Thyroid gland (tissue), 4 donors: ENCODE results near the gene MAFG. TPM values are rescaled to one million over a fixed set of nuclear protein-coding genes. Genes with fewer than 3 reads are reported as not detected.

Experiments used
- DNase-seq, 2 donors: peaks; one replicate each; pipeline ENCODE4 v3.0.0-alpha.2; 2019
- H3K27ac ChIP-seq, 3 donors: fragments of 200-600 bp; sonication (generic); 1 replicate in 2 of 3; 2 replicates in 1 of 3; pipeline ENCODE4 v1.5.1; 2016 to 2019; ENCODE audit warnings: mild to moderate bottlenecking in 1 of 3, moderate library complexity in 1 of 3
- H3K27me3 ChIP-seq: fragments of 200-600 bp; sonication (generic); one replicate; pipeline ENCODE4 v1.5.1; 2019
- H3K36me3 ChIP-seq, 2 donors: fragments of 200-600 bp; sonication (generic); one replicate each; pipeline ENCODE4 v1.5.1; 2016 to 2019
- H3K4me1 ChIP-seq, 2 donors: fragments of 200-600 bp; sonication (generic); one replicate each; pipeline ENCODE4 v1.5.1; 2017 to 2019
- H3K4me3 ChIP-seq, 3 donors: fragments of 200-600 bp; sonication (generic); replicated peaks in 1 of 3; 1 replicate in 2 of 3; 2 replicates in 1 of 3; pipeline ENCODE4 v1.5.1; 2016; ENCODE audit warnings: mild to moderate bottlenecking in 1 of 3
- H3K9me3 ChIP-seq: fragments of 200-600 bp; sonication (generic); one replicate; pipeline ENCODE4 v1.5.1; 2017
- CTCF ChIP-seq, 6 experiments: fragments of 200-600 bp in 3 of 6; fragments of 450-650 bp in 3 of 6; sonication (generic) in 3 of 6; IDR thresholded peaks; one replicate each; pipeline ENCODE4 v1.5.1; 2016 to 2019; ENCODE audit warnings: antibody characterized with exemption in 6 of 6, mild to moderate bottlenecking in 2 of 6, inconsistent platforms in 1 of 6, moderate library complexity in 1 of 6
- POLR2A ChIP-seq, 2 donors: fragments of 450-650 bp; IDR thresholded peaks; one replicate each; pipeline ENCODE4 v1.6.1; 2017; ENCODE audit warnings: antibody characterized with exemption in 2 of 2, mild to moderate bottlenecking in 2 of 2, moderate library complexity in 1 of 2
- WGBS, 2 donors: methylation state at CpG; one replicate each; pipeline ENCODE4 v1.1.5; 2017; 5-methylcytosine and 5-hydroxymethylcytosine counted together
- intact Hi-C: fragments of 100-400 bp; cut with DNase I; formaldehyde crosslinking; loops from one replicate; pipeline ENCODE4 v1.15.1; 2023
- total RNA-seq, 4 donors: library from RNA; depleted of rRNA; stranded (reverse); fragments of >200 nt; gene quantifications; one replicate each; pipeline ENCODE4 v1.2.3, GENCODE V29; 2016

The MAFG gene
- total RNA-seq, 4 donors from 2014 or later: 28.2 to 51.8 (median 36.4) TPM

GRCh38 chr17:81902653-81903414, 24.7 kb downstream of the MAFG start:
- no peak for TF ChIP-seq POLR2A (IDR thresholded peaks at IDR 0.05)
- Histone ChIP-seq H3K27me3 (no peaks in the 10 kb centered on the region), H3K36me3 (peaks cover 9 to 22% of the 10 kb centered on the region in 2 donors), H3K27ac (no peak overlapping the region), H3K9me3 (no peaks in the 10 kb centered on the region), H3K4me1 (peaks cover 0 to 14% of the 10 kb centered on the region in 2 donors), H3K4me3 (peak overlapping the region in 1 of 3 donors; percentile 28)
- WGBS, 2 donors: 25 to 57% methylated on average over 14 to 17 of the region's 47 CpGs
- DNase-seq: no peak
- intact Hi-C loops: no loop called here

GRCh38 chr17:81902023-81902652, 25.4 kb downstream of the MAFG start, which contains the start of gene NPB:
TSS of gene NPB (plus strand) at chr17:81902238. CDS start at chr17:81902278, 40 bp downstream.
- DNase-seq: peak; percentile 48 to 54
- H3K27ac ChIP-seq: no peak within 1 kb of the TSS
- intact Hi-C loops: no loop called here
- no CpG with 5 or more reads among the region's 79 CpGs for WGBS, 2 donors
- TF ChIP-seq CTCF (IDR thresholded peaks at IDR 0.05) (no peak), POLR2A (IDR thresholded peaks at IDR 0.05) (no peak)
- no peaks in the 10 kb centered on the region for H3K9me3 ChIP-seq
- peaks cover 0 to 14% of the 10 kb centered on the region in 2 donors for H3K4me1 ChIP-seq
- H3K36me3 ChIP-seq: peaks cover 12 to 18% of the 10 kb centered on the region in 2 donors
- H3K27me3 ChIP-seq: no peaks in the 10 kb centered on the region
- peak within 1 kb of the TSS in 1 of 3 donors; percentile 28 for H3K4me3 ChIP-seq

- TF ChIP-seq CTCF (IDR thresholded peaks at IDR 0.05) (no peak), POLR2A (IDR thresholded peaks at IDR 0.05) (no peak)
- no peak for DNase-seq
- intact Hi-C loops: no loop called here
- Histone ChIP-seq H3K36me3 (peaks cover 14 to 17% of the 10 kb centered on the region in 2 donors), H3K4me1 (peaks cover 0 to 14% of the 10 kb centered on the region in 2 donors), H3K9me3 (no peaks in the 10 kb centered on the region), H3K27ac (no peak overlapping the region), H3K4me3 (peak overlapping the region in 1 of 3 donors; percentile 28), H3K27me3 (no peaks in the 10 kb centered on the region)
- WGBS, 2 donors: 73 to 97% methylated on average over 4 to 14 of the region's 21 CpGs
These were observed 26.1 kb downstream of the MAFG start for GRCh38 chr17:81901167-81902022.

- TF ChIP-seq CTCF (IDR thresholded peaks at IDR 0.05): no peak
- TF ChIP-seq POLR2A (IDR thresholded peaks at IDR 0.05): no peak
- Histone ChIP-seq H3K4me3 (no peak overlapping the region), H3K4me1 (peaks cover 0 to 14% of the 10 kb centered on the region in 2 donors), H3K27me3 (no peaks in the 10 kb centered on the region), H3K27ac (no peak overlapping the region), H3K9me3 (no peaks in the 10 kb centered on the region), H3K36me3 (peaks cover 17 to 28% of the 10 kb centered on the region in 2 donors)
- no peak for DNase-seq
- WGBS, 2 donors: 80 to 85% methylated on average over 13 to 17 of the region's 18 CpGs
- intact Hi-C loops: no loop called here
These were observed 27.2 kb downstream of the MAFG start for GRCh38 chr17:81900181-81900820.
